Right lobe of liver (tissue), 4 donors: ENCODE data around the gene OTUD7B.

ENCODE experiments used
- POLR2A ChIP-seq: fragments of 450-650 bp; IDR thresholded peaks from one replicate; pipeline ENCODE4 v1.6.1; 2017; ENCODE audit warnings: antibody characterized with exemption, mild to moderate bottlenecking
- TF ChIP-seq, protein P1 (sequence below), 4 donors: fragments of 200-600 bp in 3 of 4; fragments of 450-650 bp in 1 of 4; IDR thresholded peaks; one replicate each; pipeline versions ENCODE4 v1.5.1 to v1.8.0; 2016 to 2022; ENCODE audit warnings: antibody characterized with exemption in 4 of 4, mild to moderate bottlenecking in 2 of 4
- donor health status: DM: no; HTN: no; CAD: no.
- donor health status: DM: no; HTN: no; CAD: no.
- donor health status: DM: no; HTN: yes; CAD: no.

- TF ChIP-seq, protein P1, sequence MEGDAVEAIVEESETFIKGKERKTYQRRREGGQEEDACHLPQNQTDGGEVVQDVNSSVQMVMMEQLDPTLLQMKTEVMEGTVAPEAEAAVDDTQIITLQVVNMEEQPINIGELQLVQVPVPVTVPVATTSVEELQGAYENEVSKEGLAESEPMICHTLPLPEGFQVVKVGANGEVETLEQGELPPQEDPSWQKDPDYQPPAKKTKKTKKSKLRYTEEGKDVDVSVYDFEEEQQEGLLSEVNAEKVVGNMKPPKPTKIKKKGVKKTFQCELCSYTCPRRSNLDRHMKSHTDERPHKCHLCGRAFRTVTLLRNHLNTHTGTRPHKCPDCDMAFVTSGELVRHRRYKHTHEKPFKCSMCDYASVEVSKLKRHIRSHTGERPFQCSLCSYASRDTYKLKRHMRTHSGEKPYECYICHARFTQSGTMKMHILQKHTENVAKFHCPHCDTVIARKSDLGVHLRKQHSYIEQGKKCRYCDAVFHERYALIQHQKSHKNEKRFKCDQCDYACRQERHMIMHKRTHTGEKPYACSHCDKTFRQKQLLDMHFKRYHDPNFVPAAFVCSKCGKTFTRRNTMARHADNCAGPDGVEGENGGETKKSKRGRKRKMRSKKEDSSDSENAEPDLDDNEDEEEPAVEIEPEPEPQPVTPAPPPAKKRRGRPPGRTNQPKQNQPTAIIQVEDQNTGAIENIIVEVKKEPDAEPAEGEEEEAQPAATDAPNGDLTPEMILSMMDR (IDR thresholded peaks at IDR 0.05) = no peak
- no peak for TF ChIP-seq POLR2A
These were observed 42.9 kb downstream of the OTUD7B start for GRCh38 chr1:149967646-149968045.
